ENCODE data around the gene CDH4. TPM values are rescaled to one million over a fixed set of nuclear protein-coding genes. Genes with fewer than 3 reads are reported as not detected.

CDH4 gene
- total RNA-seq, 2 donors from 2014 or later, result 0.29 to 0.45 TPM

DNA sequence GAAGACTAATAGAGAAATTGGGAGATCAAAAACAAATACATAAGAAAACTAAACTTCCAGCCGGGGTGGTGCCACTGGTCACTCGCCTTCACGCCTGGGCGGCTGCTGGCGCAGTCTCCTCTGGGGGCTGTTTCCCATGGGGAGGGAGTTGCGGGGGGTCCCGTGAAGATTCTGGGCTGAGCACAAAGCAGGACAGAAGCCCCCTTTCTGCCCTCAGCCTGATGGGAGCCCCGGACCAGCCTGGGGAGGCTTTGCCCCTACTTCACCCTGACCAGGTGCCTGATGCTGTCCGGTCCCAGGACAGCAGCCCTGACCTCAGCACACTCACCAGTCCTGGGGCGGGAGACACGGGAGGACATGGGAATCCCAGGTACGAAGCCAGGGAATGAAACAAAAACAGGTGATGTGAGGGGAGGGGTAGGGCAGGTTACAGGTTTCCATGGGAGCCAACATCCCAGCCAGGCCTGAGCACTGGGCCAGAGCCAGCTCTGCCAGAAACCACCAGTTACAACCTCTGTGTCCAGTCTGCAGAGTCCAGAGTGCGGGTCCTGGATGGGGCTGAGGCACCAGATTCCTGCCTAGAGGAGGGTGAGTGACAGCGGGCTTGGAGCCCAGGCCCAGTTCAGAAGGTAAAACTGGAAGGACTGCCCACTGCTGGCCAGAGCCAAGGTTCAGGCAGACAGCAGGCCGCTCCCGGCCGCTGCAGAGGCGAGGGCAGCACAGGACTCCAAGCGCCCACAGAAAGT lies 487.2 kb downstream of the CDH4 start:
- no peaks in the 10 kb centered on the region for H3K36me3 Mint-ChIP-seq (ENCODE audit: low read depth)
- no peaks in the 10 kb centered on the region for H3K27me3 Mint-ChIP-seq
- H3K4me3 Mint-ChIP-seq, result no peak overlapping the region
- no peaks in the 10 kb centered on the region for H3K4me1 Mint-ChIP-seq
- H3K9me3 Mint-ChIP-seq, result no peaks in the 10 kb centered on the region
- H3K27ac Mint-ChIP-seq, result no peak overlapping the region
- ATAC-seq (replicated peaks), result no peak

DNA sequence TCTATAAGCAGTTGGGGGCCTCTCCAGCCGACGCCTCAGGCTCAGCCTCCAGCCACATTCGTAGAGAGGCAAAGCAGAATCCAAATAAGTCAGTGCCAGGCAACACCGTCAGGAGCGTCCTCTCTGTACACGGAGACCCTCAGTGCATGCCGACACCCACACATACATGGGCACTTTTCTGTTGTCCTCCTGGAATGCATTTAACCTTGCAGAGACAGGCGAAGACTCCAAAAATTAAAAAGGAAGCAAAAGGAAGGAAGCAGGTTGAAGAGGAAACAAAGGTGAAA lies 487.7 kb downstream of the CDH4 start:
- Mint-ChIP-seq H3K36me3 (ENCODE audit: low read depth) (no peaks in the 10 kb centered on the region), H3K27me3 (no peaks in the 10 kb centered on the region), H3K4me3 (no peak overlapping the region), H3K4me1 (no peaks in the 10 kb centered on the region), H3K9me3 (no peaks in the 10 kb centered on the region), H3K27ac (no peak overlapping the region)
- ATAC-seq (replicated peaks), result no peak

DNA sequence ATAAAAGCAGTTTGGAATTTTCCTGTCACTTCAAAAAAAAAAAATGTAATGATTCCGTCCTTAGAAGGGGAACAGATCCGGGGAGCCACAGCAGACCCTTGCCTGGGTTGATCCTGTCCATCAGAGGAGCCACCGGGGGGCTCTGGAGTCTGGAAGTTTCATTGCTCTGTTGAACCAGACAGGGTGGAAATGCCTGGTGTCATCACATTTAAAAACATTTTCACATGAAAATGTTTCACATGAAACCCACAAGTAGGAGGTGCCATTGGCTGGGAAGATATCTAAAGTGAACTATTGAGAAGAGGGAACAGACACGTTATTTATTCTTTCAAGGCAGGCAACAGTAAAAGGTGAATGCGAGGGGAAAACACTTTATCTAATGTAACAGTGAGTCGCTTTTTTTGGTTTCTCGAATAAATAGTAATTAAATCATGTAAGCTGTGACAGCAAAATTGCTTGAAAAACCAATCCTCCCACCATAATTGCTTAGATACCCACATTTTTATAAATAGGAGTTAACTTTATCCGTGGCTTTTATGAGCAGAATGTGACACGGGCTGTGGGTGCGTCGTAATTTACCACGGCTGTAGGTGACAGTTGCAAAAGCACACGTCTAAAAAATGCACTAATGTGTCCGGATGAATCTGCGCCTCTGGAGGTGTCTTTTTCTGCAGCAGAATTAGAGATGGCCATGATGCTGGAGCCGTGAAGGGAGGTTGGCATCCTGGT lies 490.2 kb downstream of the CDH4 start:
- H3K4me1 Mint-ChIP-seq, result no peaks in the 10 kb centered on the region
- no peak for ATAC-seq (replicated peaks)
- no peak overlapping the region for H3K27ac Mint-ChIP-seq
- H3K27me3 Mint-ChIP-seq, result peaks cover 7% of the 10 kb centered on the region
- no peaks in the 10 kb centered on the region for H3K36me3 Mint-ChIP-seq (ENCODE audit: low read depth)
- H3K9me3 Mint-ChIP-seq, result no peaks in the 10 kb centered on the region
- H3K4me3 Mint-ChIP-seq, result no peak overlapping the region

DNA sequence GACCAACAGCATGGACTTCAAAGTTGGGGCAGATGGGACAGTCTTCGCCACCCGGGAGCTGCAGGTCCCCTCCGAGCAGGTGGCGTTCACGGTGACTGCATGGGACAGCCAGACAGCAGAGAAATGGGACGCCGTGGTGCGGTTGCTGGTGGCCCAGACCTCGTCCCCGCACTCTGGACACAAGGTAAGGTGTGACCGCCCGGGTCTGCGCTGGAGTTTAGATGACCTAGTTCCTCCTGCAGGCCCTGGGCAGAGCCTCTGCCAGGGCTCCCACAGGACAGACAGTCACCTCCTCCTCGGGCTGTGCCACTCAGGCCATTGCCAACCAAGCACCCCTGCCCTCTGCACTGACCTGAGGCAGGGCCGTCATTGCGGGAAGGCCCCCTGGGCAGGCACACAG lies 491.5 kb downstream of the CDH4 start:
- H3K27me3 Mint-ChIP-seq, result peaks cover 7% of the 10 kb centered on the region
- peaks cover 4% of the 10 kb centered on the region for H3K9me3 Mint-ChIP-seq
- no peak overlapping the region for H3K4me3 Mint-ChIP-seq
- no peak overlapping the region for H3K27ac Mint-ChIP-seq
- ATAC-seq (replicated peaks), result no peak
- H3K36me3 Mint-ChIP-seq (ENCODE audit: low read depth), result no peaks in the 10 kb centered on the region
- no peaks in the 10 kb centered on the region for H3K4me1 Mint-ChIP-seq

DNA sequence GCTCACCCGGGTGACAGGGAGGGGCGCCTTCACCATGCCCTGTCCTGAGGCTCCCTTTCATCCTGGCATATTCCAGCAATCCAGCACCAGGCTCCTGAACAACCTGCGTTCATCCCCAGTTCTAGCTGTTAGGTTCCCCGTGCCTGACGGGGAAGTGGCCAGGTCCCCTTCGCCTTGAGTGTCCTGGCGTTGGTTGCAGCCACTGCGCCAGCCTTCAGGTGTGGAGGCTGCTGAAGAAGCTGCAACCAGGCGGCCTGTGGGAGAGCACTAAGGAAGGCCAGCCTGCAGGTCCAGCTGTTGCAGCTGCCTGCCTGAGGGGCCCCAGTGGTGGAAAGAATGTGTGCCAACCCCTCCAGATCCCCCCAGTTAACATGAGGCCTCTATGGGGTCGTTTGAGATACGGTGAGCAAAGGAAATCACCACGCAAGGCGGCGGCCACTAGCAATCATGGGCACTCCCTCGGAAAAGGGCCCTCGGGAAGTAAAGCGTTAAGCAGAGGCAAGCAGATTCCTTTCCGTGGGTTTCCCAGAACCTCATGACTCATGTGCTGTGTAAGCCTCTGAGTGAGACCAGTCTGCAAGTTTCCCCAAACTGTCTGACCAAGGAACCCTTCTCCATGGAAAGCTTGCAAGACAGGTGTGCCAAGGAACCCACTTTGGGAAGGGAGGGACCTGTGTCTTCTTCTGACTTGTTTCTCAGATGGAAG lies 492.8 kb downstream of the CDH4 start:
- Mint-ChIP-seq H3K4me3 (no peak overlapping the region), H3K4me1 (no peaks in the 10 kb centered on the region), H3K9me3 (peaks cover 4% of the 10 kb centered on the region), H3K36me3 (ENCODE audit: low read depth) (no peaks in the 10 kb centered on the region), H3K27me3 (peaks cover 7% of the 10 kb centered on the region), H3K27ac (no peak overlapping the region)
- no peak for ATAC-seq (replicated peaks)

DNA sequence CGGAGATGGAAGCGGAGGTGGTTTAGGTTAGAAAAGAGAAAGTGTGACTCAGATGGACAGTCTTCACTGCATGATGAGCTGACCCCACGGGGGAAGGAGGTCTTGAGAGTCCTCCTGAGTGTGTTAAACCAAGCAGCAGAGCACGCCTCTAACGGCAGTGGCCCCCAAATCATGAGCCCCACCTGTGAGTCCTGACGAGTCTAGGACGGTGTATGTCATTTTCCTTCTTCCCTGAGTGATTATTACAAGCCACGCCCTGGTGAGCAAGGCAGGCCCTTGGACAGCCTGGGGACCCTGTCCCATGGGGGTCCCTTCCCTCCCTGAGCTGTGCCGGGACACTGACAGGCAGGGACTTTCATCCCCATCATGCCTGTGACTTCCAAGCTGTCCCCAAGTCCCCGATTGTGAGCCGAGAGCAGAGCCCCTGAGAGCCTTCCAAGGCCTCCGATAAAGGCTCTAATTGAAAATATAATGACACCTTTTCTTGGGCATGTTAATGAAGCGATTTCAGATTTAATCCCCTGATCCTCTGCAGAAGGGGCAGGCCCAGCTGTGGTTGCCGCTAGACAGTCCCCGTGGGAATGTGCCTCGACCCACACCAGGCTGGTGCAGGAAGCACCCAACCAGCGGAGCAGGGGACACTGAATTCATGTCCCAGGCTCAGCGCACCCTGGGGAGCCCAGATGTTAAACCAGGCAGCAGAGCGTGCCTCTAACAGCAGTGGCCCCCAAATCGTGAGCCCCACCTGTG lies 493.5 kb downstream of the CDH4 start:
- no peak for ATAC-seq (replicated peaks)
- no peaks in the 10 kb centered on the region for H3K36me3 Mint-ChIP-seq (ENCODE audit: low read depth)
- no peak overlapping the region for H3K4me3 Mint-ChIP-seq
- H3K9me3 Mint-ChIP-seq, result peaks cover 8% of the 10 kb centered on the region
- peaks cover 7% of the 10 kb centered on the region for H3K27me3 Mint-ChIP-seq
- no peak overlapping the region for H3K27ac Mint-ChIP-seq
- H3K4me1 Mint-ChIP-seq, result no peaks in the 10 kb centered on the region

DNA sequence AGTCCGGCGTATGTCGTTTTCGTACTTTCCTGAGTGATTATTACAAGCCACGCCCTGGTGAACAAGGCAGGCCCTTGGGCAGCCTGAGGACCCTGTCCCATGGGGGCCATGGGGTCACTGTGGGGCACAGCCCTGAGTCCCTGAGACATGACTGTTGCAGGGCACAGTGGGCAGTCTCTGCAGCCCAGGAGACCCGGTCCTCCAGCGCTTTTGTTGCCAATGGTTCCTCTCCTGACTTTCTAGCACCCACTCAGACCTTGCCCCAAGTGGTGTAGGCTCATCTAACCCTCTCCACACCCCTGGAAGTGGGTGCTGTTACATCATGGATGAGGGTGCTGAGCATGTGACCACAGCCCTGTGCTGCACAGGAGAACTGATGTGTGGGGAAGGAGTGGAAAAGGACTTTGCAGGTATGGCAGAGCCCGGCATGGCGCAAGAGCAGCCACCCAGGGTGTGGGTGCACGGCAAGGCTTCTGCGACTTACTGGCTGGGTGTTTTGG lies 494.1 kb downstream of the CDH4 start:
- no peaks in the 10 kb centered on the region for H3K4me1 Mint-ChIP-seq
- H3K9me3 Mint-ChIP-seq, result peaks cover 8% of the 10 kb centered on the region
- H3K27ac Mint-ChIP-seq, result no peak overlapping the region
- no peak overlapping the region for H3K4me3 Mint-ChIP-seq
- no peaks in the 10 kb centered on the region for H3K36me3 Mint-ChIP-seq (ENCODE audit: low read depth)
- no peak for ATAC-seq (replicated peaks)
- H3K27me3 Mint-ChIP-seq, result peaks cover 7% of the 10 kb centered on the region

DNA sequence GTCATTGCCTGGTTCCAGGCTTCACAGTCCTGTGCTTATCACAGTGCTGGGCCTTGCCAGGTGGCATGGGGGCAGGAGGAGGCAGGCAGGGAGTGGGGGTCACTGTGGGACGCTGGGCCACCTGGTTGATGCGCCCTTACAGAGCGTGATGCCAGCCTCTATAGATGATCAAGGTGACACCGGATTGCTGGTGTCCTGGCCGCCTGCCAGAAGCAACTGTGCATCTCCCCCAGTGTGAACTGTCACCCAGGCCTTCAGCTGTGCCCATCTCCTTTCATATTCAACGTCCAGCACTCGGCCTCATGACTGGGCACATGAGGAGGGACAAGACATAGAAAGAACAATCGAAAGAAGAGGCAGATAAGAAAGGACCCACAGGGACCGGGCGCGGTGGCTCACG lies 494.7 kb downstream of the CDH4 start:
- no peak for ATAC-seq (replicated peaks)
- Mint-ChIP-seq H3K4me3 (no peak overlapping the region), H3K36me3 (ENCODE audit: low read depth) (no peaks in the 10 kb centered on the region), H3K9me3 (peaks cover 8% of the 10 kb centered on the region), H3K27me3 (peaks cover 7% of the 10 kb centered on the region), H3K27ac (no peak overlapping the region), H3K4me1 (no peaks in the 10 kb centered on the region)

DNA sequence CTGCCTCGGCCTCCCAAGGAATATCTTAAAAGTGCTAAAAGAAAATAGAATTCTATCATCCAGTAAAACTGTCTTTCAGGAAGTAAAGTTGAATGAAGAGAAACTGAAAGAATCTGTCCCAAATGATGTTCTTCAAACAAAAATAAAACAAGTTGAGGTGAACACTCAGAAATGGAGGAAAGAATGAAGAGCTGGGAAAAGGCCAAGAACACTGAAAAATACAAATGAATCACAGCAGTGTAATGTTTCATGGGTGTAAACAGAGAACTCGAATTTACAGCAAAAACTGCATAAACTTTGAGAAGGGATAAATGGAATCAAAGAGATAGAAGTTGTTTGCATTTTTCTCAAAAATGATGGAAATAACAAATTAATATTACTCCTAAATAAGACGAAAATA lies 496.3 kb downstream of the CDH4 start:
- Mint-ChIP-seq H3K9me3 (peaks cover 8% of the 10 kb centered on the region), H3K27me3 (peaks cover 7% of the 10 kb centered on the region), H3K27ac (no peak overlapping the region), H3K4me3 (no peak overlapping the region), H3K36me3 (ENCODE audit: low read depth) (no peaks in the 10 kb centered on the region), H3K4me1 (no peaks in the 10 kb centered on the region)
- ATAC-seq (replicated peaks), result no peak

DNA sequence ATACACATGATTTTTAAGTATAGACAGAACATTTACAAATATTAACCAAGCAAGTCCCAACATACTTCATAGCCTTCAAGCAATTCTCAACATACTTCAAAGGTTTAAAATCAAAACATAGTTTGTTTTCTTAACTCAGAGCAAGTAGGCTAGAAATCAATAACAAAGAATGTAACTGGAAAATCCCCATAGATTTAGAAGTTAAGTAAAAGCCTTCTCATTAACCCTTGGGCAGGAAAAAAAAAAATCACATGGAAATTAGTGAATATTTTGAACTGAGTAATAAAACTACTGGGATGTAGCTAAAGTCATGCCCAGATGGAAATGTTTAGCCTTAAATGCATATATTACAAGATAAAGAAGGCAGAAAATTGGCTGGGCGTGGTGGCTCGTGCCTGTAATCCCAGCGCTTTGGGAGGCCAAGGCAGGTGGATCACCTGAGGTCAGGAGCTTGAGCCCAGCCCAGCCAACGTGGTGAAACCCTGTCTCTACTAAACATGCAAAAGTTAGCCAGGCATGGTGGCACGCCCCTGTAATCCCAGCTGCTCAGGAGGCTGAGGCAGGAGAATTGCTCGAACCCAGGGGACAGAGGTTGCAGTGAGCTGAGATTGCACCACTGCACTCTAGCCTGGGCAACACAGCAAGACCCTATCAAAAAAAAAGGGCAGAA lies 497.5 kb downstream of the CDH4 start:
- no peak overlapping the region for H3K27ac Mint-ChIP-seq
- ATAC-seq (replicated peaks), result no peak
- H3K4me1 Mint-ChIP-seq, result no peaks in the 10 kb centered on the region
- peaks cover 7% of the 10 kb centered on the region for H3K27me3 Mint-ChIP-seq
- no peaks in the 10 kb centered on the region for H3K36me3 Mint-ChIP-seq (ENCODE audit: low read depth)
- H3K9me3 Mint-ChIP-seq, result peaks cover 8% of the 10 kb centered on the region
- no peak overlapping the region for H3K4me3 Mint-ChIP-seq

DNA sequence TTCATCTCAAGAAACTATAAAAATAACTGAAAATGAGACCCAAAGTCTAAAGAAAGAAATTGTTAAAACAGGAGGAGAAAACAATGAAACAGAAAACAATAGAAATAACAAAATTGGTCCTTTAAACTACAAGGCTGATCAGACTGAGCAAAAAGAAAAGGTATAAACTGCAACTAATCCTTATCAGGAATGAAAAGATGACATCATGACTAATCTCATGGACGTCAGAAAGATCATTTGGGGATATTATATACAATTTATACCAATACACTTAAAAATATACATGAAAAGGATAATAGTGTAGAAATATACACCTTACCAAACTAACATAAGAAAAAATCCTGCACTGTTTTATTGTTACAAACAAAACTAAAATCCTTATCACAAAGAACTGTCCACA lies 498.0 kb downstream of the CDH4 start:
- Mint-ChIP-seq H3K4me1 (no peaks in the 10 kb centered on the region), H3K27ac (no peak overlapping the region), H3K9me3 (peaks cover 8% of the 10 kb centered on the region), H3K27me3 (peaks cover 7% of the 10 kb centered on the region), H3K36me3 (ENCODE audit: low read depth) (no peaks in the 10 kb centered on the region), H3K4me3 (no peak overlapping the region)
- no peak for ATAC-seq (replicated peaks)

DNA sequence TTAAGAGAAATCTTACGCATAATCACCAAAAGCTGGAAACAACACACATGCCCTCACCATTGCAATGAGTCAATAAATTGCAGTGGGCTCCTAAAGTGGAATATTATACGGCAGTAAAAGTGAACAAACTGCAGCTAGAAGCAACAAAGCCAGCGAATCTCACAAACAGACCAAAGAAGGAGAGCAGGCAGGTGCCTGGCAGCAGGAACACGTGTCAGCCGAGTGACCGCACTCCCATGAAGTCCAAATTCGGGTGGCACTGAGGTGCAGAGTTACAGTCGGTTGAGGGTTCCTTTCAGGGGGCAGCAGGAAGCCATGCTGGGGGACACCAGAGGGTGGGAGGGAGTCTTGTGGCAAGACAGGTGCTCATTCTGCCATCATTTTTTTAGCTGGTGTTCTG lies 500.5 kb downstream of the CDH4 start:
- no peak overlapping the region for H3K4me3 Mint-ChIP-seq
- H3K9me3 Mint-ChIP-seq, result peaks cover 6% of the 10 kb centered on the region
- H3K27me3 Mint-ChIP-seq, result no peaks in the 10 kb centered on the region
- no peak overlapping the region for H3K27ac Mint-ChIP-seq
- ATAC-seq (replicated peaks), result no peak
- H3K4me1 Mint-ChIP-seq, result no peaks in the 10 kb centered on the region
- H3K36me3 Mint-ChIP-seq (ENCODE audit: low read depth), result no peaks in the 10 kb centered on the region

DNA sequence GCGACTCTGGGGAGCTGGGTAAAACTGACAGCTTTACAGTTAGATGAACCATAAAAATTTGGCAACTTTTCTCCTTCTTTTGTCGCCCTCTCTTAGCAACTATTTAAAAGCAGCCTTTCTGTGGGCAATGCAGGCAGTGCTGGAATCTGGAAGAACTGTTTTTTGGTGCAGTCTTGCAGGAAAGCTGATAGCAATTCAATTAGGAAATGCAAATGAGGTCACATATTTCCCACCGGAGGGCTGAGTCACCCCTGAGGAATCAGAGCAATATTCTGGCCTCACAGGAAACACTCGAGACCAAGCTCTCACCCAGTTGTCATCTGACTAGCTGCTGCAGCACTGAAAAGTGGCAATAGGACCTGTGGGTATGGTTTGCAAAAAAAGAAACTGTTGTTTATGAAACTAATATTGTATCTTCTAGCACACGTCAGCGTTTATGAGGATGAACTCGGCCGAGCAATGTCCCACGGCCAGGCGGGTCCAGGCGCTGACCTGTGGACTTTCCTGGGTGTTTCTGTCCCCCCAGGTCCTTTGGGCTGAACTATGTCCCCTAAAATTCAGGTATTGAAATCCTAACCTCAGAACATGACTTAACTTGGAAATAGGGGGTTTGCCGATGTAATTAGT lies 501.4 kb downstream of the CDH4 start:
- H3K36me3 Mint-ChIP-seq (ENCODE audit: low read depth), result no peaks in the 10 kb centered on the region
- H3K9me3 Mint-ChIP-seq, result peaks cover 4% of the 10 kb centered on the region
- no peak for ATAC-seq (replicated peaks)
- H3K27me3 Mint-ChIP-seq, result no peaks in the 10 kb centered on the region
- no peak overlapping the region for H3K27ac Mint-ChIP-seq
- H3K4me3 Mint-ChIP-seq, result no peak overlapping the region
- H3K4me1 Mint-ChIP-seq, result no peaks in the 10 kb centered on the region
